ENCODE measurements around the gene CAPN13.
A peak's percentile ranks its signal among the peaks of the same experiment; 100 is the strongest.

The CAPN13 gene

DNA sequence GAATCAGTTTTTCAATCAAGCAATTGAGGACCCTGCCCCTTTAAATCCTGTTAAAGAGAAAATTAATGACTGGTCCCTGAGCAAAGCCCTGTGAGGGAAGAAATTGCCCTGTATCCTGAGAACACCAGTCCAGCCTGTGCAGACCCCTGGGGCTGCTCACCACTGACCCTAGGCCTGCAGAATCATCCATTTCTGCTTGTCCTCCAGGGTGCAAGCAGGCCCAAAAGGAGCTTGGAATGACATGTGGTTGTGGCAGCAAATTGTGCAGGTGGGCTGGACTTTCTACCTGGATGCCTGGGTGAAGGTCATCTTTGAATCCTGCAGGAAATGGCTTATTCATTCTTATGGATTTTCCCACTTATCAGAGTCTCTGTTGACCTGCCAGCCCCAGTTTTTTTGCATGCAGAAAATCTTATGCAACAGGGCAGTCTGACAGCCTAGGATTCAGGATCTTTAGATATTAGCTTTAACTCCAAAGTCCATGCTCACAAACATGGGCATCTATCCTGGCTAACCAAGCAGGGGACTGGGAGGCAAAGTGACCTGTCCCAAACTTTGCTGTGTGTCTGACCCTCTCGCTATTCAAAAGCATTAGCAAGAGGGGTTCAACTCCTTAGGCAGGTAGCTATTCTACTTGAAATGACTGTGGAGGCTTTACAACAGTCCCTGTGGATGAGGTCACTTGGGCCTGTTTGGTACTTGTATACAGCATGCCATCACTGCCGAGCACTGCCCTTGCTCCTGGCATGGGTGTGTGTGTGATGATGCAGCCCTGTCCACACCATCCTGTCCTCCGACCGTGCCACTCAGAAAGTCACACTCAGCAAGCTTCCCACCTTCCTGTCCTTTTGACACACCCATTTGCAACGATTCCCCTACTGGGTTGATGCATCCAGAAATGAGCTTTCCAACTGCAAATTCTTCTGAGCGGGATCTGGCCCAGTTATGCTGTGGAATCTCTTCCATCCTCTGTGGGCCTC, 85.3 kb downstream of the CAPN13 start:
- DNase-seq = no peak

DNA sequence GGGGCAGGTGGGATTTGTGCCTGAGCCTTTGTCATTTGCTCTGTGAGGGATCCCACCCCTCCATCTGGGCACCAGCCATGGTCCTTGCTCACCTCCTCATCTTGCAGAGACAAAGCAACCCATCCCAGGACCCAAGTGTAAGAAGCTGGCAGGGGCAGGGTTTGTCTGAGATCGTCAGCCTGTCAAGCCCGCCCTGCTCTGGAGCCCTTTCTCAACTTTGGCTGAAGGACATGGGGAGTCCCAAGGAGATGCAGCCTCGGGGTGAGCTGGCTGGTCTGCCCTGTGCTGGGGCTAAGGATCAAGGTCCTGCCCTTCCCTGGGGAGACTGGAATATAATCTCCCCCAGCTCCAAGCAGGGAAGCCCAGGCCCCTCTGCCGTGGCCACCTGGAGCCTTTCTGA, 86.0 kb downstream of the CAPN13 start:
- DNase-seq = no peak

DNA sequence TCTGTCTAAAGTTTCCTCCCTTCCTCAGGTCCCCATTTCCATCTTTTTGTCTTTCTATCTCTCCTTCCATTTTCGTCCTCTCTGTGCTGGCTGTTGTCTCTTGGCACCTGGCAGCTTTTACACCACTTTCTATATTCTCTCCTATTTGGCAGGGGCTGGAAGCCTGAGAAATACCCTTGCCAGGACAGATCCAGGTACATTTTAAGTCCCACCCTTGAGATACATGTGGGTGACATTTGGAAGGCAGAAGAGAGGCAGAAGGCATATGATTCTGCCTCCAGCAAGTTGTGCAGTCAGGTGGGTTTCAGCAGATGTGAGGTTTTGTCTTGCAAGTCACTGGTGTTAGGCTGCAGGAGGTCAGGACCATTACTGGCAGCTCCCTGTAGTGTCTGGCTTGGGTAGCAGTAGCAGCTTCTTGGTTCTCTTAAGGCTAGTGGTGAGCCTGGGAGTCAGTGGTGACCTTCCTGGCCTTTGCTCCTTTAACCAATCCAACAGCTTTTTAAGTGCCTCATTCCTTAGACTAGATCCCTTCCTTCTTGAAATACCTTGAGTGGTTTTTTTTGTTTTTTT, 90.1 kb downstream of the CAPN13 start:
- DNase-seq = no peak

DNA sequence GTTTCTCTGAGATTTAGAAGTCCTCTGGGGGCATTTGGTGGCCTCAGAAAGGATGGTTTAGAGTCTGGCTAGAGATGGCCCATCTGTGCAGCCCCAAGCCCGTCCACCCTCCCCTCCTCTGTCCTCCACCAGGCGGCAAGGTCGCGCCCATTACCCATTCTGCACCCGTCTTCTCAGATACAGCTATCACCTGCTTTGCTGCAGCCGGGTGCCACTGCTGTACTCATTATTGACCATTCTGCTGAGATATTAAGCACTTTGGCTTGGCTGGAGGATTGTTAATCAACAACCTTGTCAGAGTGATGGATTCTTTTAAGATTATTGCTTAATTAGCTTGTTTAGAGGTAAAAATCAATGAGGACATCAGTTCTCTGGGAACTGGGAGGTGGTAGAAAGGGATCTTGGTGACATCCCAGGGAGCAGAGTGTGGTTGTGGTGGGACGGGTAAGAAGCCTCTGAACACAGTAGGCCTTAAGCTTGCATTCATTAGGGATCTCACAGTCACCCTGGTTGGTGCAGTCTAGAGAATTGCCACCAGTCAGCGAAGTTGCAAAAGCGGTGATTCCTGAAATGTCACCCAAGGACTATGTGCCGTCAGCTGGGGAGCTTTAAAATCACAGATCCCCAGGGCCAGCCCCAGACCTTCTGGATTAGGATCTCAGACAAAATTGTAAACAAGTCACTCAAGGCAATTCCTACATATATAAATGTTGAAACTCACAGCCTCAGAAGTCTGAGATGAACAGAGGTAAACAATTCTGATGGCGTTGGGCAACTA, 90.9 kb downstream of the CAPN13 start:
- DNase-seq = no peak

DNA sequence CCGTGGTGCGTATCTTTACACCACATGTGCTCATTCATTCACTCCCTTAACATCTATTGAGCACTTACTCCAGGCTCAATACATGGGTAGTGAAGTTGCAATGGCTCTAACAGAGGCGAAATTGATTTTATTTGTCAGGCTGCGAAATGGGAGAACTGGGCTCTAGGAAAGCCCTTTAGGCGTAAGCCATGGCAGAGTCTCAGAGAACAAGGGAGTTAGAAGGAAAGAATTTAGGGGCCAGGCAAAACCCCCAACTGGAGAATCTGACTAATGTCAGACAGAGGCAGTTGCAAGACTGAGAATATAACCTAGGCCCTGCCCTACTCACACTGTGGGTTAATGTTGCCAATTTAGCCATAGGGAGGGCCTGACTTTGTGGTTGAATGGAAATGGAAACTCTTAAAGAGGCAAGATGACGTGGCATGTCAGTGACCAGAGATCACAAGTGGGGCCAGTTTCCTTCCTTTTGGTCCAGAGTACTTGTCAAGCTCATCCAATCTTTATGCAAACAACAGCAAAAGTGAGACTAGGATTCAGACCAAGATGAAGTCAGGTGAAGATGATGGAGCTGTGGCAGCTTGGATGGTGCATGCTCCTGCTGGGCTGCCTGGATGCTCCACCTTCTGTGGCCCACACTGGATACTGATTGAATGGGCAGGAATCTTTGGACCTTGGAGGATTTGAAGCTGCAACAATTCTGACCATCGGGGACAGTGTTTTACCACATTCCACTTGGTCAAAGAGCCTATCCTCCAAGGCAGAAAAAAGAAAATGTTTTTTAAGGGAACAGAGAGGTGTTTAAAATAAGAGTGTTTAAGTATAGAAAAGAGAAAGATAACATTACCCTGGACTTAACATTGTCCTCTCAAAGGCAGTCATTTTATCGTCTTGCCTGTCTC, 92.2 kb downstream of the CAPN13 start:
- DNase-seq = no peak

DNA sequence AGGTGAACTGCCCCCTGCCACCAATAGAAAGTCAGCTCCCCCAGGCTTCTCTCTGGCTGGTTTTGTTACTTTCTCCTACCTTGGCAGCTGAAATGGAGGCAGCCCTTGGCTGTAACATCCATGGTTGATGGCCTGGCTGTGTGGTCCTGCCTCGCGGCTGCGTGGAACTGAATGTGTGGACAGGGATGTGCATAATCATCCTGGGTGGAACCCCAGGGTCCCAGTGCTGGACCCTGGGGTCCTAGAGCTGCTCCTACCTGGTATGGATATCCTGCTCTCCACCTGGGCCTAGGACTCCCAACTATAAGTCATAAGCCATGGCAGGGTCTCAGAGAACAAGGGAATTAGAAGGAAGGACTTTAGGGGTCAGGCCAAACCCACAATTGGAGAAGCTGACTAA, 93.5 kb downstream of the CAPN13 start:
- DNase-seq = no peak

DNA sequence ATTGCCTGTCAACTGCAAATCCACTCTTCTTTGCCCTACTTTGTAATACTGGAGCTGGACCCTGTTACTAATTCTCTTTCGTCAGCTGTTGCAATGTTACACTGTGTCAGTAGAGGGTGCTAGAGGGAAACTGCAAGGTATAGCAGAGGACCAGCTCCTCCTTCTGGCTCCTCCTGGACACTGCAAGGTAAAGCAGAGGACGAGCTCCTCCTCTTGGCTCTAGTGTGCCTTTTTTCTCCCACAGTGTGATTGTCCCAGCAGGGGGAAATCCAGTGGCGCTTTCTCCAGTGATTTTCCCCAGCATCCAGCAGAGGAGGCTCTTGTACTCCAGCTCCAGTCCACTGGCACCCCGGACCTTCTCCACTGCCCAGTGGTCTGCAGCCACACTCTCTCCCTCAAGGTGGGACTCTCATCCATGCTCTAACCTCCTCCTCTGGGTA, 95.6 kb downstream of the CAPN13 start:
- DNase-seq = peak; percentile 91 to 97

DNA sequence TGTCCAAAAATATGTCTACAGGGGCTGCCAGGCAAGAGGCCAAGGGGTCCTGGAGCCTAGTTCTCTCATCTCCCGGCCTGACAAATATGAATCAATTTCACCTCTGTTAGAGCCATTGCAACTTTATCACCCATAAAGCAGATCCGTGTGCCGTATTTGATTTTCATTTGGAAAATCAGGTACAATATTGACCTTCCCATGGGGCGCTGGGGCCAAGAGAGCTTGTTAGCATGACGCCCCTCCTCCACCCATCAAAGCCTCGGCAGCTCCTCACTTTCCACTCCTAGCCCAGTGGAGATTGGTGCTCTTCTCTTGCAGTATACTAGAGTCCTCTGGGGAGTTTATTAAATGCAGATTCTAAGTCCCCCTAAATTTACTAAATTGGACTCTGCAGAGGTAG, 96.8 kb downstream of the CAPN13 start:
- no peak for DNase-seq

DNA sequence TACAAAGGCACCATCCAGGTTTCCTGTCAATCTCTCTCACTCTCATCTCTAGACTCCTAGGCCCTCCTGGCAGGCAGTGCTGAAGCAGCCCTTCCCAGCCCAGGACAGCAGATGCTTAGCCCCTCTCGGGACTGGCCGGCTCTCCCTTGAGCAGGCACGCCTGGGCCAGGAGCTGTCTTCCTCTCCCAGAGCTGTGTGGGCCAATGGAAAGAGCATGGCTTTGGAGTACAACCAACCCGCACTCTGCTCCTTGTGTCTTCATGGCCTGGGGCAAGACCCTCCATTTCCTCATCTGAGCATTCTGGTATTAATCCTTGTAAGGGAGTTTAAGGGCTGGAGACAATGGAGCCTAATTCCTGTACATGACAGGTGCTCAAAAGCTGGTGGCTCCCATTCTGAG, 97.2 kb downstream of the CAPN13 start:
- no peak for DNase-seq

DNA sequence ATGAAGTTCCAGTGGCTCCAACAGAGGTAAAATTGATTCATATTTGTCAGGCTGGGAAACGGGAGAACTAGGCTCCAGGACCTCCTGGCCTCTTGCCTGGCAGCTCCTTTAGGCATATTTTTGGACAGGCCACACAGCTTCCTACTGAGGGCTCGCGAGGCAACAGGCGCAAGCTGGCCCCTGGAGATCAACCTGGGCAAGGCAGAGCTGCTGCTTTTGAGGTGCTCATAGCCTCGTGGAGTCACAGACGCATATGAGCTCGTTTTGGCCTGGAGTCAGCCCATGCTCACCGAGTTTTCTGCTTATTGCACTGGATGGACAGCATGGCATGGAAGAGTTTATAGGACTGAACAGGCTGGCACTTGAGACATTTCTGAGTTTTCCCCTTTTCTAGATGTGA, 97.7 kb downstream of the CAPN13 start:
- no peak for DNase-seq

DNA sequence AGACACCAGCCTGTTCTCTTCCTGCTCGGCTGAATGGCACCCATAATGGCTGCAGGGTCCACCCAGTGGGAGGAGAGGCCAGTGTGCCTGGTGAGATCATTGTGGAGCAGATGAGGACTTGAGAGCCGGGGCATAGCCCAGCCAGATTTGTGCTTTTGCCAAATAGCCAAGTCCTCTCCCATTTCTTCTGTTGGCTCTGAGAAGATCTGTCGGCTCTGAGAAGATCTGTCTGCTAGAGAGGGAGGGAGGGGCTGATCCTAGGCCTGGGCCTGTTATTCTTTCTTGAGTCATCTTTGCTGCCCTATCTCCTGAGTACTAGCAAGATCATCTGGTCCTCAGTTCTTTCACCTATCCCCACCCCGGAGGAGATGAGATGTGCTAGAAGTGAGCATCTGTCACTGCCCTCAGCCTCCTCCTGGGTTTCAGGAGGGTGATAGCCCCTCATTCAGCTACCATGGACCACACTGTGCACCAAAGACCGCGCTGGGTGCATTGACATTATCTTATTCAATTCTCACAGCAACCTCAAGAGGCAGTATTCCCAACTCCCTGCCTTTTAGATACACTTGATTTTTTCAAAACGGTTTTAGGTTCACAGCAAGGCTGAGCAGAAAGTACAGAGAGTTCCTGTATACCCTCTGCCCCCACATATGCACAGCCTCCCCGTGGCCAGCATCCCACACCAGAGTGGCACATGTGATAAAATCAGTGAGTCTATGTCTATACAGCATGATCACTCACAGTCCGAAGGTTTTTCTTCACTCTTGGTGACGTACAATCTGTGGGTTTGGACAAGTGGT, 98.6 kb downstream of the CAPN13 start:
- peak; percentile 22 to 56 for DNase-seq

DNA sequence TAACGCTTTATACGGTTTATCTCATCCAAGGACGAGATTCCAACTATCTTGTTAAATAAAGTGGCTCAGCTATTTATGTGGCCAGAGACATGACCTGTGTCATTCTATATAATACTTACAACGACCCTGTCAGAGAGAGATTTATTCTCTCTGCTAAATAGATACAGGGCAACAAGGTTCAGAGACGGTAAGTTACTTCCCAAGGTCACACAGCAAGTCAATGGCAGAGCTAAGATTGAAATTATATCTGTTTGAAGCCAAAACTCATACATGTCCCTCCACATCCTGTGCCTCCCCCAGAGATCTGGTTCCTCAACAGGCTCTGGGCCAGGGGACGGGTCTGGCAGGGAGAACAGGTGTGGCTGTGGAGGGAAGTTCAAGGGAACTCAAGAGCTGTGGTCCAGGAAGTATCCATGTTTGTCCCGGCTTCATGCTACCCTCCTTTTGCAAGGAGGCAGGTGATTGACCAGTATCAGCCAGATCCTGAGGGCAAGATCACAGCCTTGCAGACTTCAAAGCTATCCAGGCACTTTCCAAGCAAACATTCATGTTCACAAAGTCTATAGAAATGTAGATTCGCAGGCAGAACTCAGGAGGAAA, 99.8 kb downstream of the CAPN13 start:
- DNase-seq = no peak

DNA sequence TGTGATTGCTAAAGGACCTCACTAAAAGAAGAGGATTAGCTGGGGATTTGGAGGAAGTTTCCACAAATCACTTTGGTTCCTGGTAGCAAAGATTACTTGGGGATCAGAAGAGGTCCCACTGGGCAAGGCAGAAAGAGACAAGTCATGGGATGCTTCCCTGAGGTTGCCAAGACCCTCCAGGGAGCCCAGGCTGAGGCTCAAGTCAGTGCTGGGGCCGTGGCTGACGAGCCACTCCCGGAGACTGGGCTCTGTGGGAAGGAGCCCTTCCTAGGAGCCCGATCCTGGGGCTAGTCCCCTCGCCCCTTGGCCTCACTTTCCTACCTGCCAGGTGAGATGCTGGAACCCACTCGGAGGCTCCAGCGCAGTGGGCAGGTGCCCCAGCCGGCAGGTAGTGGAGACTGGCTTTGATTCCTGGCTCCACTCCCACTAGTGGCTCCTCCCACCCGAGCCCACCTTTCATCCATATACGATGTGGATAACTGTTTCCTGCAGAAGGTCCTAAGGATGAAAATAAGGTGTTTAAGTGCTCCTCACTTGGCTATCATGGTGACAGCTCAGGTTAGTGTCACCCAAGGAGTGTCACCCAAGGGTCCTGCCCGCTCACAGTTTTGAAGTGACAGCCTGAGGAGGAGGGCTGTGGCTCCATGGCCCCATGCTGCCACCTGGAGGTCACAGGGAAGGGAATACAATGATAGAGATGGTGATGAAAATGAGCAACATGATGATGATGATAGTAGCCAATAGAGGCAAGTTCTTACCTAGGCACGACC, 100.5 kb downstream of the CAPN13 start:
- DNase-seq = peak; percentile 71 to 80

DNA sequence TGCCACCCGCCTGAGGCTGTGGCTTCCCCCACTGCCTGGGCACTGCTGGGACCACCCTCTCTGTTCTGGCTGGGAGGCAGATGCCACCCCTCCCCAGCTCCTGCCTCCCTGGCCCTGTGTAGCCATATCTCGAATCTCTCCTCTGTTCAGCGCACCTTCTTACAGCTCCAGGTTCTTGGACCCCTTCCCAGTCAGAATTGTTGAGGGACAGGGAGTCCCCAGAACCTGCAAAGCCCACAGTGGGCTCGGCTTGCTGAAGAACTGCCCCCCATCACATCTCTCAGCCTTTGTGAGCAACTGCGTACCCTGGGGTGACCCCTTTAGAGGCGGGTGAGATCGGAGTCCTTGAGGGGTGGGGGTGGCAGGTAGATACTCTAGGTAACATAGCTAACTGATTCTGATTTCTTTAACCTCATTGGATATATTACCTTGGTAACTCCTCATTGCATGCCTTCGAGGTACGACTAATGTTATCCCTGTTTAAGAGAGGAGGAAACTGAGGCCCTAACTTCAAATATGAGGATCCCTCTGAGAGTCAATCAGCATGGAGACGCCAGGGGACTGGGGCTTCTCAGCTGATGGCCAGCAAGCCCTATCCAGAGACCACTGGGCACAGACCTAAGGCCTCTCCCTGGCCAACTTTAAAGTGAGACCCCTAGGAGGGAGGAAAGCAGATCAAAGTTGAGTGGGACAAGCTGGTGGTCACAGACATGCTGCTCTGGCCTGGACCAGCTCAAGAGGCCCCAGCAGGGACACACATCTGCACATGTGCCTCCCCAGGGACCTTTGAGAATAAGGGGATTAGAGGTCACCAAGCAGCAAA, 101.3 kb downstream of the CAPN13 start:
- DNase-seq = peak; percentile 75 to 93

DNA sequence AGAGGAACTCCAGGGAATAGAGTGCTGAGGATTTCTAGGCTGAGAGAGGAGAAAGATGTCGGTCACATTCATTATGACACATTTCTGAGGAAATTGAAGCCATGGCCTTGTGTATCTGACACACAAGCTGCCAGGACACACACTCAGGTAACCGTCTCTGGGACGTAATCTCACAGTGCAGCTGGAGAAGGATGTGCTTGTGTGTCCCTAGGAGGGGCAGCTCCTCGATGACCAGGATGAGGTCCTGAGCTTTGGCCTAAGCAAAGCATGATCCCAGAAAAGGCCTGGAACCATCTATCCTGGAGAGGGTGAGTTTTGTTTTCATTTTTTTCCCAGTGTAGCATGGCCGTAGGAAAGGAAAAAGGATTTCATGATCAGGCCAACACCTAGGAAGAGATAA, 102.2 kb downstream of the CAPN13 start:
- no peak for DNase-seq

DNA sequence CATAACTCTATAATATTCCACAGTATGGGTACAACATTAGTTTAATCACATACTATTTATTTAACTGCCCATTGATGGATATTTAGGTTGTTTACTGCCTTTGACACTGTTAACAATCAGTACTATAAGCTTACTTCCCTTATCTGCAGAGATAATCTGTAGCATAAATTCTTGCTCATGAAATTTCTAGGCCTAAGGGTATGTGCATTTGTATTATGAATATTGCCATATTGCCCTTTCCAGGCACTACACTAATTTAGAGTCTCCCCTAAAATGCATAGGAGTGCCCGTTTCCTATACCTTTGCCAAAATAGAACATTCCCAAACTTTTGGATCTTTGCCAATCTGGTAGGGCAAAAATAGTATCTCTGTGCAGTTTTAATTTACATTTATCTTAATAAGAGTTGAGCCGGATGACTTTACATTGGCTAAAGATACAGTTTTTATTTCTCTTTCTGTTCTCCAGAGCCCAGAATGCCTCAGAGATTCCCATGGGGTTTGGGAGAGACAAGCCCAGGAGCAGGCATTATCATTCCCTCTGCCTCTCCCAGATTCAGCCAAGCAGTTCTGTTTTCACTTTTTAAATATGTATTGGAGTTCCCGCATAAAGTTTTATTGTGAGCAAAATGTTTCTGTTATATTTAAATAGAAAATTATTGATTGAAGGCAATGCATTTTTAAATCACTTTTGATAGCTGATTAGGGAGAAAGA, 102.8 kb downstream of the CAPN13 start:
- no peak for DNase-seq

DNA sequence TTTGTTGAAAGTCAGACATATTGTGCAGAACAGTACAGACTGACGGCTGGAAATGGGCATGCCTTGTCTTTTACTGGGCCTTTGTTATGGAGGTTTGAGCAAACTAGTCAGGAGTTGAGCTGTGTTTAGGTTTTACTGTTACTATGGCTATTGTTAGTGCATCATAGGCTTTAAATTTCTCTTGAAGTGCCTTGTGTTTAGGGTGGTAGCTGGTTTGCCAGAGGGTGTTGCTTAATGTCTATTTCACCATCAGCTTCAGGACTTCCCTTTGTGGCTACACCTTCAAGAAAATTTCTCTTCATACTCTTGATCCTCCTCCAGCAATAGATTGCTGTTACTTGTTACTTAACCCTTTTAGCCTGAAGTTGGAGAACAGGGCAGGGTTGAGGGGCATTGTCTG, 104.6 kb downstream of the CAPN13 start:
- no peak for DNase-seq

DNA sequence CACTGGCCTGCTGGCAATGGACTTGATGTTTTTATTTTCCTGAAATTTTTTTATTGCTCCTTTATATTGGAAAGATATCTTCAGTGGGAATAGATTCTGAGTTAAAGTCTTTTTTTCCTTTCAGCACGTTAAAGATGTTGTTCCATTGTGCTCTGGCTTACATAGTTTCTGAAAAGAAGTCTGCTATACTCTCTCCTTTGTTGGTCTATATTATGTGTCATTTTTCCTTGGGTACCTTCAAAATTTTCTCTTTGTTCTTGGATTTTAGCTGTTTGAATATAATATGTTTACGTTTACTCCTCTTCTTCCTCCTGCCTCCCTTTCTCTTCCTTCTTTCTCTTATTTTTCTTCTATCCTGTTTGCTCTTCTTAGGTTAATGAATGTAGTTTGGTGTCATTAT, 105.5 kb downstream of the CAPN13 start:
- DNase-seq = no peak

All from NCI-H524 (cell line).